Smooth muscle cell (in vitro differentiated cells): ENCODE results near the gene YOD1. TPM values are rescaled to one million over a fixed set of nuclear protein-coding genes. Genes with fewer than 3 reads are reported as not detected.

Experiments
- DNase-seq: peaks from one replicate; lab custom pipeline; 2025; ENCODE audit not compliant: unreplicated experiment; lab: John Stamatoyannopoulos, UW
- H2AFZ ChIP-seq: fragments of 200-600 bp; sonication (generic); 2 replicates; pipeline ENCODE4 v1.6.0; 2016; ENCODE audit warnings: antibody characterized with exemption, low read depth, mild to moderate bottlenecking
- H3F3A ChIP-seq: fragments of 200-600 bp; sonication (generic); 2 replicates; pipeline ENCODE4 v1.6.0; 2017; ENCODE audit warnings: antibody characterized with exemption, low read depth
- H3K27ac ChIP-seq: fragments of 200-600 bp; sonication (generic); 2 replicates; pipeline ENCODE4 v1.5.1; 2016; ENCODE audit warnings: low read depth, mild to moderate bottlenecking
- H3K27me3 ChIP-seq: fragments of 200-600 bp; sonication (generic); 2 replicates; pipeline ENCODE4 v1.6.1; 2016; ENCODE audit warnings: low read depth, mild to moderate bottlenecking
- H3K36me3 ChIP-seq: fragments of 200-600 bp; sonication (generic); 2 replicates; pipeline ENCODE4 v1.5.1; 2016; ENCODE audit warnings: low read depth
- H3K4me1 ChIP-seq: fragments of 200-600 bp; sonication (generic); 2 replicates; pipeline ENCODE4 v1.5.1; 2016; ENCODE audit warnings: low read depth
- H3K4me2 ChIP-seq: fragments of 200-600 bp; sonication (generic); 2 replicates; pipeline ENCODE4 v1.6.0; 2016; ENCODE audit warnings: mild to moderate bottlenecking
- H3K4me3 ChIP-seq: fragments of 200-600 bp; sonication (generic); 2 replicates; pipeline ENCODE4 v1.5.1; 2016; ENCODE audit warnings: mild to moderate bottlenecking
- H3K79me2 ChIP-seq: fragments of 200-600 bp; sonication (generic); 2 replicates; pipeline ENCODE4 v1.6.0; 2016; ENCODE audit warnings: low read depth, mild to moderate bottlenecking
- H3K9ac ChIP-seq: fragments of 200-600 bp; sonication (generic); 2 replicates; pipeline ENCODE4 v1.6.0; 2016; ENCODE audit warnings: low read depth
- H3K9me3 ChIP-seq: fragments of 200-600 bp; sonication (generic); replicated peaks from 2 replicates; pipeline ENCODE4 v1.5.1; 2016; ENCODE audit warnings: low read depth
- H4K20me1 ChIP-seq: fragments of 200-600 bp; sonication (generic); 2 replicates; pipeline ENCODE4 v1.6.0; 2016; ENCODE audit warnings: low read depth
- whole genome bisulfite sequencing: methylation state at CpG from one replicate; pipeline ENCODE4 v1.1.7; 2016; ENCODE audit warnings: low lambda C conversion rate; 5-methylcytosine and 5-hydroxymethylcytosine counted together
- polyA plus RNA-seq: library from polyadenylated mRNA; unstranded; fragments of >200 nt; fragmentation: Nextera tagmentation; extraction: Ambion mirVana; gene quantifications from 2 replicates; pipeline ENCODE4 v1.2.1, GENCODE V29; 2016
- total RNA-seq: library from RNA; depleted of rRNA; stranded (reverse); fragments of >200 nt; gene quantifications from 2 replicates; pipeline ENCODE4 v1.2.3, GENCODE V29; 2014
- TF ChIP-seq, protein P1 (sequence below): fragments of 200-600 bp; sonication (generic); IDR thresholded peaks from 2 replicates; pipeline ENCODE4 v1.5.1; 2017; ENCODE audit warnings: borderline replicate concordance, mild to moderate bottlenecking, antibody characterized with exemption; ENCODE audit not compliant: insufficient read depth, poor library complexity, severe bottlenecking

The YOD1 gene
- total and polyA plus RNA-seq, 2 experiments from 2014 or later: 3.8 to 31.9 TPM

DNA sequence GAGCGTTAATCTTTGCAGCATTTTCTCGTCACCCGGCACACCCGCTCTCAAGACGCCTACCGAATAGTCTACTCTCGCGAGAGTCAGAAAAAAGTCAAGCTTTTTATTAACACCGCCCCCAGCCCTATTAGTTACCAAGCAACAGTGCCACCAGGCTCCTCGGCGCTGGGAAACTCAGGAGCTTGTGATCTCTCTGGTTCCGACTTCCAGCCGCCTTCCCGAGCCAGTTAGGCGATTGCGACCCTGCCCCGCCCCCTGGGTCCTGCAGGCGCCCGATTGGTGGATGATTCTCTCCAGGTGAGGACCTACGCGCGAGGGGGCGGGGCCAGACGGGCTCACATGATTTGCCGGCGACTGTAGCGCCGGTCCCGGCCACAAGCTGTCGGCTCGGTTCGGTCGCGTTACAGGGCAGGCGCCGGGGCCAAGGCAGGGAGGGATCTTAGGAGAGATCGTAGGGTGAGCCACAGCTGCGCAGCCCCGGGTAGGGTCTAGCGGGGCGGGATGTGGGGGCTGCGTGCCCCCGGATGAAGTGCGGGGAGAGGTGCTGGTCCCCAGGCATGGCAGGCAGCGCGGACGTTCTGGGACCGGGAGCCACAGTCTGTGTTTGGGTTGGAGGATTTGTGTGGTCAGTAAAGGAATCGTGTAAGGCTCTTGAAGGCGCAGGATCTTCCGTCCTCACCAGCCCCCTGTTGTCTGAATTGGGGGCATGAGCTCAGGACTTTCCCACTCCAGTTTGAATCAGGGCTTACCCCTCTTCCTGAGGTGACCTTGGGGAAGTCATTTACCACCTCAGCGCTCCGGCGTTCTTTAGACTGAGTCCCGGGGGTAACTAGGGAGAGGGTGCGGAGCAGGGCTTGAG lies 2.1 kb upstream of the YOD1 start, which contains the start of gene PFKFB2:
TSS of gene PFKFB2 (plus strand) at position 365 of the 859 bp plus-strand sequence. CDS start 1,443 bp downstream, outside the sequence.
- H3K79me2 ChIP-seq: peaks cover 24% of the 10 kb centered on the region

GRCh38 chr1:207050480-207051190 lies 373 bp downstream of the YOD1 start:
- DNase-seq: peak; percentile 70
- Histone ChIP-seq H3K27ac (peak overlapping the region; percentile 97), H4K20me1 (peaks cover 41% of the 10 kb centered on the region), H3F3A (peaks cover 5% of the 10 kb centered on the region), H3K4me1 (peaks cover 38% of the 10 kb centered on the region), H3K4me3 (peak overlapping the region; percentile 77), H3K9ac (peak overlapping the region; percentile 96), H3K36me3 (no peaks in the 10 kb centered on the region), H2AFZ (peak overlapping the region; percentile 92), H3K79me2 (peaks cover 49% of the 10 kb centered on the region), H3K9me3 (no peaks in the 10 kb centered on the region), H3K4me2 (peak overlapping the region; percentile 91), H3K27me3 (no peaks in the 10 kb centered on the region)
- TF ChIP-seq, protein P1, sequence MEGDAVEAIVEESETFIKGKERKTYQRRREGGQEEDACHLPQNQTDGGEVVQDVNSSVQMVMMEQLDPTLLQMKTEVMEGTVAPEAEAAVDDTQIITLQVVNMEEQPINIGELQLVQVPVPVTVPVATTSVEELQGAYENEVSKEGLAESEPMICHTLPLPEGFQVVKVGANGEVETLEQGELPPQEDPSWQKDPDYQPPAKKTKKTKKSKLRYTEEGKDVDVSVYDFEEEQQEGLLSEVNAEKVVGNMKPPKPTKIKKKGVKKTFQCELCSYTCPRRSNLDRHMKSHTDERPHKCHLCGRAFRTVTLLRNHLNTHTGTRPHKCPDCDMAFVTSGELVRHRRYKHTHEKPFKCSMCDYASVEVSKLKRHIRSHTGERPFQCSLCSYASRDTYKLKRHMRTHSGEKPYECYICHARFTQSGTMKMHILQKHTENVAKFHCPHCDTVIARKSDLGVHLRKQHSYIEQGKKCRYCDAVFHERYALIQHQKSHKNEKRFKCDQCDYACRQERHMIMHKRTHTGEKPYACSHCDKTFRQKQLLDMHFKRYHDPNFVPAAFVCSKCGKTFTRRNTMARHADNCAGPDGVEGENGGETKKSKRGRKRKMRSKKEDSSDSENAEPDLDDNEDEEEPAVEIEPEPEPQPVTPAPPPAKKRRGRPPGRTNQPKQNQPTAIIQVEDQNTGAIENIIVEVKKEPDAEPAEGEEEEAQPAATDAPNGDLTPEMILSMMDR: no peak
- 2% methylated on average over 47 of the region's 47 CpGs for WGBS

More for the DNA sequence above, 2.1 kb upstream of the YOD1 start, which contains the start of gene PFKFB2:
- no peaks in the 10 kb centered on the region for H3K9me3 ChIP-seq
- WGBS: 3% methylated on average over 56 of the region's 56 CpGs
- peaks cover 5% of the 10 kb centered on the region for H3F3A ChIP-seq
- TF ChIP-seq, protein P1: no peak
- H4K20me1 ChIP-seq: peaks cover 16% of the 10 kb centered on the region
- no peaks in the 10 kb centered on the region for H3K27me3 ChIP-seq
- H2AFZ ChIP-seq: peak within 1 kb of the TSS; percentile 83
- H3K4me2 ChIP-seq: peak within 1 kb of the TSS; percentile 91
- H3K4me3 ChIP-seq: peak within 1 kb of the TSS; percentile 59
- peak within 1 kb of the TSS; percentile 97 for H3K27ac ChIP-seq
- H3K36me3 ChIP-seq: no peaks in the 10 kb centered on the region
- H3K9ac ChIP-seq: peak within 1 kb of the TSS; percentile 96
- peak; percentile 82 for DNase-seq
- peaks cover 18% of the 10 kb centered on the region for H3K4me1 ChIP-seq

DNA sequence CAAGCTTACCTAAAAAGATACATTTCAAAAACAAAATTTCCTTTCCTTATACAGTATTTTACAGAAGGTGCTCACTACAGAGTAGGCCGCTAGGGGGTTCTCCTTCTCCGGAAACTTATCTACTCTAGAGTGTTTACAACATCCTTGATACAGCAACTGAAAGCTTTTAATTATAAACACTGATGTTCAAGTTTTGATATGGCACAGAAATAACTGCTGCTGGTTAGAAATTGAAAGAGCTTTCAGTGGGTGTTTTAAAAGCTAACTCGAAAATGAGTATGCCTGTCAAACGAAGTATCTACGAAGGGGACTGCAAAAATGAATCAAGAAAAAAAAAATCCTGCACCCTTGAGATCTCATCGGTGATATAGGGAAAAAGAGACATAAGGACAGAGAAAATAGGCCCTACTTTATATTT lies 1.0 kb downstream of the YOD1 start:
- H3K4me2 ChIP-seq: peak overlapping the region; percentile 91
- H3K4me3 ChIP-seq: peak overlapping the region; percentile 77
- H3K9ac ChIP-seq: peak overlapping the region; percentile 96
- H2AFZ ChIP-seq: peak overlapping the region; percentile 6
- 1% methylated on average over 6 of the region's 6 CpGs for WGBS
- TF ChIP-seq, protein P1: peak; percentile 81
- H3K36me3 ChIP-seq: no peaks in the 10 kb centered on the region
- peak overlapping the region; percentile 97 for H3K27ac ChIP-seq
- H3K4me1 ChIP-seq: peaks cover 42% of the 10 kb centered on the region
- peaks cover 54% of the 10 kb centered on the region for H3K79me2 ChIP-seq
- H3K9me3 ChIP-seq: no peaks in the 10 kb centered on the region
- DNase-seq: no peak
- peaks cover 5% of the 10 kb centered on the region for H3F3A ChIP-seq
- peaks cover 47% of the 10 kb centered on the region for H4K20me1 ChIP-seq
- no peaks in the 10 kb centered on the region for H3K27me3 ChIP-seq
